Activated gamma-delta T cell treated with anti-CD3 and anti-CD28 coated beads, Interleukin-2, amount 50 U/mL, for 16 hours (primary cell): ENCODE measurements around the gene NUAK1.

ENCODE experiments used
- DNase-seq: peaks from one replicate; pipeline ENCODE4 v3.0.0-alpha.2; 2020; ENCODE audit warnings: low read depth

Gene NUAK1

DNA sequence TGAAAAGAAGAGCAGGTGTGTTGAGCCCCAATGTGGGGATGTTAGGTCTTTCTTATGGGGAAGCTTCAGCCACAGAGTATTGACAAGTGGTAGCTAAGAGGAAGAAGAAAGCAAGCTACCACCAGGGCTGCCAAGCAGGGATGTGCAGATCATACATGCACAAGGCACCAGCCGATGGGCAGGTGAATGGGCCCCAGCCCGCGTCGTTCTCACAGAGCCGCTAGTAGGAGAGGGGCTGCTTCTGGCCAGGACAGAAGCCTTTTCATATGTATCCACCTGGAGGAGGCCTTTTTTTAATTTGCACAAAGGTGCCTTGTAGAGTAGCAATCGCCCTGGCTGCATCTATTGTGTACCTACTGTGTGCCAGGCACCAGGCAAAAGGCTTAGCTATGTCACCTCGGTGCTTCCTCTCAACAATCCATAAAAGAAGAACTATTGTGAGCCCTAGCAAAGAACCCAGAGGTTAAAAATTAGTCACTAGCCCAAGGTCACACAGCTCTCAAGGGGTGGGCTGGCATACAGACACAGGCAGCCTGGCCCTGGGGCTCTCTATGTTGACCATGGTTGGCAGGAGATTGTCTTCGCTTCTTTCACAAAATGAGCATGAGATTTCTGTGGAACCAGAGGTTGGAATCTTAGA is 8.2 kb downstream of the NUAK1 start:
- DNase-seq: no peak

DNA sequence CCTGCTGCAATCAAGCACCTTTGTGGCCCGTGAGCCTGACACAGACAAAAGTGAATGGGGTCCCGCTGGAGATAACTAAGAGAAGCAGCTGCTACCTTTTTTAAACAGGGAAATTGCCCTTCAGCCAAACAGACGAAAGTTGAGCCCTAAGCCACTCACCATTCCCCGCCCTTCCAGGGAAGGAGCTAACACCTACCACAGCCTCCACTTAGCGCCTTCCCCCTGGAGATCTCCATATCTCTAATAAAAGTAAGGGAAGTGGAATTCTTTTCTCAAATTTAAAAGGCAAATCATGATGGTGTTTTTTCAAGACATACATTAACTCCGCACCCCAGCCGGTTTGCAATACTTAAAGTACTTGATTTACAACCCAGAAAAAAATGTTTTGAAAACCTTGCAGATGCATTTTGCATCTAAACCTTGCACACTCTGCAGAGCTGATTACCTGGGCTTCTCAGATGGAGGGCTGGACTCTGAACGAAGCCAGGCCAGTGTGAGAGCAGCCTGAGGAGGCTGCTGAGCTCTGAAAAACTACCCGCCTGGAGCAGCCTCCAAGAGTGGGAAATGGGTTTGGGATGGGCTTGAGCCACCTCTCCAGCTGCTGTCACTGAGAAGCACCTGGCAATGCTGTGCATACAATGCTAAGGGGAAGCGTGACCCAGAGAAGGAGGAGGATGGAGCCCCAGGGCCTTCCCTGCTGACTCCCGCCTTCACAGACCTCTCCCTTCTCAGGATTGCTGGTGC is 10.0 kb downstream of the NUAK1 start:
- DNase-seq: no peak

DNA sequence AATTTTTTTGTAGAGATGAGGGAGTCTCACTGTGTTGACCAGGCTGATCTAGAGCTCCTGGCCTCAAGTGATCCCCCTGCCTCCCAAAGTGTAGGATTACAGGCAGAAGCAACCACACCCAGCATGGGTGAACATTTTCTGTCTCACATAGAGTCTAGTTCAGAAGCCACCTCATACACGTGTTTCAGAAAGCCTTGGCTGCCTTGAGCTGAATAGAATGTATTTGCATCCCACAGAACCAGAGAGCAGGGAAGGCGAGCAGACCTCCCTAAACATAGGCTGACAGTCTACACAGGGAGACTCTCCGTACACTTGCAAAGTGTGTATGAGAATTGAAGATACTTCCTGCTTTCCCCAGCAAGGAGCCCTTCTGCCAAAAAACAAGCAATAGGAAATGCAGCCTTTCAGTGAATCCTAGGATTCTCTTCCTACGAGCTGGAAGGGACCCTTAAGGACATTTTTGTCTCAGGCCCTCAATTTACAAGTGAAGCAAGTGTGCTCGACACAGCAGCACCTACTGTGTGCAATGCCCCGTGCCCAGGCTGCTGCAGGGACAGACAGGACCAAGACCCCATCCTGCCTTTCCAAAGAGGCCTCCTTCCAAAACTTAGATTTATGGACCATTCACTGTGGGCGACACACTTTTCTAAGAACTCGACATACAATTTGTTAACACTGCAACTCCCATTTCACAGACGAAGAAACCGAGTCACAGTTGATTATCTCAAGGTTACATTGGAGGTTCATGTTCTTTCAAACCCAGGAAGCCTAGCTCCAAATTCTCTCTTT is 11.2 kb downstream of the NUAK1 start:
- DNase-seq: no peak

DNA sequence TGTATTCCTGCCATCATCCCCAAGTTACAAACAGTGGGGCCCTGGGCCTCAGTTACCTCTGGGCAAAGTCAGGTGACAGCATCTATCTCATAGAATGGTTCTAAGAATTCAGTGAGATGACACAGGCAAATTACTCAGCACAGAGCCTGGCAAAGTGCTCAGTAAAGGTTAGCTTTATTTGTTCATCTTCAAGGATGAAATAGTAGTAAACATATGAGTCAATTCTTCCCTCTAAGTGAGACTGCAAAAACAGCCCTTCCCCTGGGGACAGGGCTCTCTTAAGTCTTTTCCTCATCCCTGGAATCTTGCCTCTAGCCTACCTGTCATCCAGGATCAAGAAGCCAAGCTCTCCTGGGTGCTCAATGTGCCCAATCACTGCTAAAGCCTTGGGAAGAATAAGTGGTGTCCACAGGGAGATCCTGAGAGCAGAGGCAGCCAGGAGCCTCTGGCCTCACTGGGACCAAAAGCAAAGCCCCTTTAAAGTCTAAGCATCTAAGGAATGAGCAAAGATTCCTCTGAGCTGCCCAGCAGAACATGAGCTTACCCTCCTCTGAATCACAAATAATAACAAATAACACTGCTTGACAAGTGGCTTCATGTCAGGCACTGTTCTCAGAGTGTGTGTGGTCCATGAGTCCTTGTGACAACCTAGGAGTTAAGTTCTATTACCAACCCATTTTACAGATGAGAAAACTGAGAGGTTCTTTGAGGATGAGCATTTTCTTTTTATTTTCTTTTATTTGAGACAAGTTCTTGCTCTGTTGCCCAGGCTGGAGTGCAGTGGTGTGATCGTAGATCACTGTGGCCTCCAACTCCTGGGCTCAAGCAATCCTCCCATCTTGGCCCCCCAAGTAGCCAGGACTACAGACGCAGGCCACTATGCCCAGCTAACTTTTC is 12.1 kb downstream of the NUAK1 start:
- DNase-seq: no peak

DNA sequence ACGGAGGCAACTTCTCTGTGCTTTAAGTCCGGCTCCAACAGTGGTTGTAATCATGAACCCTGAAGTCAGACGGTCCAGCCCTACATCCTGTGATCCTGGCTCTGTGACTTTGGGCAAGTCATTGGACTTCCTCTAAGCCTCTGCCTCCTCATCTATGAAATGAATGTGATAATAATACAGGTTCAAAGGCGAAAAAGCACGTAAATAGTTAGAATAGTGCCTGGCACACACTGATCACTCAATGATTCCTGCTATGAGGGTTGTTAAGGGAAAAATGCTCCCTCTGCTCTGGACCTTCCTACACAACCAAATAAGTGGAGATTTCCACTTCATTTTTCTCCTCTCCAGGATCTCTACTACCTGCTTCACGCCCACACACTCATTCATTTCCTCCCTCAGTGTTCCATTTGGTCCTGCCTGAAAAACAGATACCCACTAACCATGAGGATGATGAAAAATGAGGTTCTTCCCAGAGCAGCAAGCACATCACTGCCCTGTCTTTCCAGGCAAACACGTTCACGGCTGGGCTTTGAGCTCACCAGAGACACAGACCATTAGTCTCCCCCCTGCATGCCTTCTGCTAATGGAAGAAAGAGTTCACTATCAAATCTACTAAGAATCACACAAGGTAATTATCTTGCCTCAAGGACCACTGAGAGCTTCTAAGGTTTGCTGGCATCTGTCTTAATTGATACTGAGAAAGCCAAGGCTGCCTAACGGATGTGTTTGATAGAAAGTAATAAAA is 13.2 kb downstream of the NUAK1 start:
- DNase-seq: no peak

DNA sequence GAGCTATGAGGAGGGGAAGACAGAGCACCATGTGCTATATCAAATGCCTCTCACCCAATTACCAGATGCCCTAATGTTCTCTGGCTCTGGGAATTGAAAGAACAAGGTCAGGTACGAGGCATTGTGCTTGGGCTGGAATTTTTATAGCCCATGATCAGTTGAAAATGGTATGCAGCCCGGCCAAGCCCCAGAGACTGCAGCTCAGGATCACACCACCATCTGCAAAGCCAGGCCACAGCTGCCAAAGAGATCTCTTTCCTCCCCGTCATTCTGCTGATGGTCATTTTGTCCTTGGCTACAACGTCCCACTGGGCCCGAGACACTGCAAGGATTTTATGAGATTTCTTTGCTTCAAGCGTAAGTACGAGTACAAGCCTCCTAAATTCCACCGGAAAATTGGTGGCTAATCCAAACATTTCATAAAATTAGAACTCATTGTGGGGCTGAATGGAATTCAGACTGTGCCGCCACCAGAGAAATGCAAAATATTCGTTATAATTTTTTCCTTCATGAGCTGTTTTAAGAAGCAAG is 15.1 kb downstream of the NUAK1 start:
- DNase-seq: no peak

DNA sequence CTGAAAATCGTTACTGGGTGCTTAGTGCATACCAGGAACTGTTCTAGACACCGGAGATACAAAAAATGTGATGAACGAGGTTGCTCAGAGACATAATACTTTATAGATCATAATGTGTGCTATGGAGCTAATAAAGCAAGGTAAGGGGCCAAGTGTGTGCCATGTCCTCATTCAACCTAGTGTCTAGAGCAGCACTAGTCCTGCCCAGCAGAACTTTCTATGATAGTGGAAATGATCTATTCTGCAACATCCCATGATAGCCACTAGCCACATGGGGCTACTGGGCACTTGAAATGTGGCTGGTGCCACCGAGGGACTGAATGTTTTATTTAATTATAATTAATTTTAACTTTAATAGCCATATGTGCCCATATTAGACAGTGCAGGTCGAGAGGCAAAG is 15.6 kb downstream of the NUAK1 start:
- no peak for DNase-seq

DNA sequence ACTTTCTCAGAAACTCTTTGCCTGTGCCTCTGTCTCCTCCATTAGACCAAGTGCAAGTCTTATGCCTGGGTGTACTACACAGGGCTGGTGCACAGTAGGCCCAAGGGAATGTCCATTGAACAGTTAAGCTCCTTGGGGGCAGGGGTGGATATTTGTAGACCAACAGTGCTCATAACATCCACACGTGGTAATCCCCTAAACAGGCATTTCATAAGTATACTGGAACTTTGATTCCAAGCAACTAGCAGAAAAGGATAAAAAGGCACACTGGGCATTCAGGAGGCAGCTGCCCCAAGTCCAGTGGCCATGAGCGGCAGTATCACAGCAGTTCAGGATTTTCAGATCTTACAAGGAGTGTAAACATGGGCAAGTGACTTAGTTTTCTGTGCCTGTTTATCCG is 16.8 kb downstream of the NUAK1 start:
- no peak for DNase-seq

DNA sequence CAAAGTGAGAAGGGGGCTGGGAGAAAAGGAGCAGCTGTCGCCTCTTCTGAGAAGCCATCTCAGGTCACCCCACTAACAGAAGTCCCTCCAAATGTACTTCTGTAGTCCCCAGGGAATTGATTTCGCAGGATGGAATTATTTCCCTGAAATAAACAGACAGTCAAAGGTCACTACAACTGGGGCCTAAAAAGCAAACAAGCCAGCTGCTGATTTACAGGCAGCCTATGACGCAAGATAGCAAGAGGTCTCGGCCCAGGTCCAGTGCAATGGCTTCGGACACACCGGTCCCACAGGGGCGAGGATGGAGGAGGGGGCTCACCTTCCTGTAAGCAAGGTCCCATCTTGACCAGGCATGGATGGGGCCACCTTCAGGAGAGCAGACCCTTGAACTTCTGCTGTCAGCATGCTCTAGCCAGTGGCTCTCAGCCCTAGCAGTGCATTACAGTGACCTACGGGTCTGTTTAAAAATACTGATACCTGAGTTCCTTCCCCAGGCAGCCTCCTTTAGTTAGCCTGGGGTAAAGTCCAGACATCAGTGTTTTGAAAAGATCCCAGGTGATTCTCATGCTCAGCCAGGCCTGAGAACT is 18.1 kb downstream of the NUAK1 start:
- no peak for DNase-seq

DNA sequence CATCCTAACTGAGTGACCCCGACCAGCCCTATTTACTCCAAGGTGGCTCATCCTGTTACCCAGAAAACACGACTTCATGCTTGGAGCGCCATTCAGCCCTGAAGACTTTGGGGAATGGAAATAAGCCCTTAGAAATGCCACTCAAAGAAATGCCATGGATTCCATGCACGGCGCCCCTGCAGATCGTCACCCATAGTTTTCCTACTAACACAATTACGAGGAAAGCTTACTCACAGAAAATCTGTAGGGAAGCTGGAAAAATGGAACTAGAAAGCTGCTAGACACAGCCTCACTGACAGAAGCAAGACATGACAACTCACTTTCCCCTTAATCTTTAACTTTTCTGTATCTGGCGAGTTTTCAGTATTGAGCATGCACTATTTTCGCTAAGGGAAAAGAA is 19.5 kb downstream of the NUAK1 start:
- no peak for DNase-seq

DNA sequence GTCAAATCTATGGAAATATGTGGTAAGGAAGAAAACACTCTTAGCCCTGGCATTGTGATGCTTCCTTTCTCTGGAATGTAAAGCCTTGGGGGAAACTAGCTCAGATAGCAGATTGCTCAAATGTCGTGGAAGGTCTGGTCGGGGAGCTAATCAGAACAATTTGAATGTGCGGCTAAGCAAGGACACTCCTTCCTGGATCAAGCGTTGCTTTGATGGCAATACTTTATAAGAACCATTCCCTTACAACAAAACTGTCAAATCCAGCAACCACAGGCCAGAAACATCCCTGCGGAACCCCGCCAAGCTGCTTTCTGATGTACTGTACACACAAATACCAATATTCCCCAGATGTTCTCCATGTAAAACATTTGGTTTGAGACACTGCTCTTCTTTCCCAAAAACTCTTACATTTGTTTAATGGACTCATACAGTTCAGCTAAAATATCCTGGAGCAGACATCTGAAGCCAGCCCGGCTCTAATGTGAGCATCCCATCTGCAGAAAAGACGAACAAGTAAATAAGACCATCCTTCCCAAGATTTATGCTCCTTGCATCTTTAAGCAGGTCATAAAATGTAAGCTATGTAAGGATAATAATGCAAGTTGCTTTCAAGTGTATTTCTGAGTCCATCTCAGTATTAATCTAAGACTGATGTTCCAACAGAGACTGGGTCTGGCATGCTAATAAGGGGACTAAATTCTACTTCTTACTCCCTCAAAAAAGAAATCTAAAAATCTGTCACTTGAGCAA is 20.2 kb downstream of the NUAK1 start:
- no peak for DNase-seq

DNA sequence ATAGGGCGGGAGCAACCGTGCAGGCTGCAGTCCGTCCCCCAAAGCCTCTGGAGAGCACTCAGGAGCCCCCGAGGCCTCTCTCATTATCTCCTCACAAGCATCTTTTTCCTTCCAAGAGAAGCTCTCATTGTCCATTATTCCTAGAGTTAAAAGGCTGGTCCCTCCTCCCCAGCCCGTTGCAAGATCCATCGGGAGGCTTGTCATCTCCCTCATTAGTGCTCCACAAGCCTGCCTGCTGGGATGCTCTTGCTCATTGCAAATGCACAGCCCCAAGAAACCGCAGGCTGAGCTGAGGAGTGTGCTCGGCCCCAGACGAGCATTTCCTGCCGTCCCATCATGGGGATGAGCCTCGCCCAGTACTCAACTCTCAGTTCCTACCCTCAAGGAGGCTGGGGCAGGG is 23.3 kb downstream of the NUAK1 start:
- no peak for DNase-seq

DNA sequence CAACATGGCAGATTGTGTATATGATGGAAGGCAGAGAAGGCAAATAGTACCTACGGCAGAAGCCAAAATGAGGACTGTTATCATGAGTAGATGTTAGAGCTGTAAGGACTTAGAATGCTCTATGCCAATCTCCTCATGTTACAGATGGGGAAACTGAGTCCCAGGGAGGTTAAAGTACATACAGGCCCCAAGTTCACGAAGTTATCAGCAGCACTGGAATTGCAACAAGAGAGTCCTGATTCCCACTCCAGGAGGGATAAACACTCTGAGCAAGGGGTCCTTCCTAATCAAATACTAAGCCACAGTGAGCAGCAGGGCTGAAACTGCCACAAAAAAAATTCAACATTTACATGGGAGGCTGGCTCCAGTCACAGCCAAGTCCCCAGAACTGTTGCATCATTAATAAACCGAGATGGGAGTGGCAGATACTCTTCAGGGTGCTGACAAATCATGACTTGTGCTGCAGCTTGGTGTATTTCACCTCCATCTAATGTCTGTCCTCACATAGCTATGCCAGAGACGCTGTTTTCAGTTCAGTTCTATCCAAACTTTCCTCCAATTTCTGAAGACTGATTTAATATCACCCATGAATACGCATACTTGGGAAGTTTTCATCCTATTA is 24.2 kb downstream of the NUAK1 start:
- DNase-seq: no peak

DNA sequence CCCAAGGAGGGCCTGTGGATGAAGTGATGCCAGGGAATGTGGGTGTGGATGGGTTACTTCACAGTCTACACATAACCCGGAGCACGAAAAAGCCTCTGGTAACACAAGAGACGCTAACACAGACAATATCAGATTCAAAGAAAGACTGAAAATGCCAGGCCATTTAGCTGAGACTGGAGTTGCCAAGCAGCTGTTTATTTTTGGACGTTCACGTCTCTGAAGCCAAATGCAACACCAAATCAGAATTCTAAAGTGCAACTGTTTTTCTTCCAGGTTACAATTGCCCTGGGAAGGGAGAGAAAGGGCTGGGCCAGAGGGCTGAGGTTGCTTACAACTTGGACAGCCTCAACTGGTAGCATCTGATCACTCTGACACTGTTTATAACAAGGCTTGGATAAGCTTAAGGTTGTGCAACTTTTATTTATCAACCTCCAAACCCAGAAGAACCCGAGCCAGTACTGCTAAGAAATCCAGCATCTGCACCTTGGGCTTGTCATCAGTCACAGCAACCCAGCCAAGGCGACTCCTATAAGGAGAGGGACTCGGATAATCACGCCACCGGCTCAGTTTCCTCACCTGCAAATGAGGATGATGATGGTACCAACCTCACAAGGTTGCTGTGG is 24.8 kb downstream of the NUAK1 start:
- no peak for DNase-seq

DNA sequence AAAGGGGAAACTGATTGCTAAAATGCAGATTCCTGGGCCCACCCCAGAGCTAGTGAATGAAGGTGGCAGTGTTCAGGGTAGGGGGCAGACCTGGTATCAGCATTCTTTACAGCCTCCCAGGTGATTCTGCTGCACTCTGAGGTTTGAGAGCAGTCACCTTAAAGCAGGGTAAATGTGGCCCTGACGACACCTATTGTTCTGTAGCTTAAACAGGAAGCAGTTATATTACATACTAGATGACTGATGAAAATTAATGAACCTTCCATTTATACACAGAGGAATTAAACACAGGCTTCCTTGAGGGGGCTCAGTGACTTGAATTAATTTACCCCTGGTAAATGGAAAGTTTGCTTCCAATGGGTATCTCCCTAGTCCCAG is 25.3 kb downstream of the NUAK1 start:
- DNase-seq: no peak

DNA sequence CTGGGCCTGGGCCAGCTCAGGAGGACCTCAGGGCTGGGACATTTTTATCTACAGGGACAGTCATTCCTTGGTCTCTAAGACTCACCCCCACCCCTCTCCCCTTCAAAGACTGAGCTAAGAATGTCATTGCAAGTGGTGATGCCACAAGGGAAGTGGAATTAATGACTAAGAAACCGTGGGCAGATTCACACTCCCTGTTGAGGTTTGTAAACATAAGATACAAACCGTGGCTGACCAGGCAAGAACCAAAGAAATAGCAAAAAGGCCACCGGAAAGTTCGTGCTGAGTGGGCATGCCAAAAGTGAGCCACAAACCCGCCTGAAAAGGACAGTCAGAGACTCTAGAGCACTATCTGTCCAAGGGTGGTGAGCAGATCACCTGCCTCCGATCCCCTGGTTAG is 25.7 kb downstream of the NUAK1 start:
- no peak for DNase-seq

DNA sequence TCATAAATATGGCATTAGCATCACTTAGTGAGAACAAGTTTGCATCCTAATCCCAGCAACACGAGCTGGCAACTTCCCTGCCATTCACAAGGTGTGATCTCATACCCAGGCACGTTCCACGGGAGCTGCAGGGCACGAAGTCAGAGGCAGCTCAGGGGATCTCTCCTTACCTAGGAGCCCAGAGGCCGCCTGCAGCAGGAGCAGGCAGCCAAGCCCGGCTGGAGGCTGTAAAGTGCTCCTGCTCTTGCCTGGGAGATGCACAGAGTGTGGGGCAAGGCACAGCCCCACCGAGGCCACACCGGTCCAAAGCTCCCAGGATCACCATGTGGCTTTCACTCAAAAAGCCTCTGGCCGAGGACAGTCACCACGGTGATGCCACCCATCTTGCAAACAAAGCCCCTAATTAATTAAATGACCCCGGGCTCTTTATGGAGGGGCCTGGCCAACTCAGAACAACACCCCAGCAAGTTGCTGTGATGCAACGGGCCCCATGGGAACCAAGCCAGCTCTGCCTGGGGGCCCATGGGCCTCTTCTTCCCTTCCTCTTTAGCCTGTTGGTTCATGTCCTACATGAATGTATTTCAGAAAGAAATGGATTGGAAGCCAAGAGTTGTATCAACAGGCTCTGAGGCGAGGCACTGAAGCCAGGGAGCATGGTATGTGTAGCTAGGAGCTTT is 26.5 kb downstream of the NUAK1 start:
- DNase-seq: no peak

DNA sequence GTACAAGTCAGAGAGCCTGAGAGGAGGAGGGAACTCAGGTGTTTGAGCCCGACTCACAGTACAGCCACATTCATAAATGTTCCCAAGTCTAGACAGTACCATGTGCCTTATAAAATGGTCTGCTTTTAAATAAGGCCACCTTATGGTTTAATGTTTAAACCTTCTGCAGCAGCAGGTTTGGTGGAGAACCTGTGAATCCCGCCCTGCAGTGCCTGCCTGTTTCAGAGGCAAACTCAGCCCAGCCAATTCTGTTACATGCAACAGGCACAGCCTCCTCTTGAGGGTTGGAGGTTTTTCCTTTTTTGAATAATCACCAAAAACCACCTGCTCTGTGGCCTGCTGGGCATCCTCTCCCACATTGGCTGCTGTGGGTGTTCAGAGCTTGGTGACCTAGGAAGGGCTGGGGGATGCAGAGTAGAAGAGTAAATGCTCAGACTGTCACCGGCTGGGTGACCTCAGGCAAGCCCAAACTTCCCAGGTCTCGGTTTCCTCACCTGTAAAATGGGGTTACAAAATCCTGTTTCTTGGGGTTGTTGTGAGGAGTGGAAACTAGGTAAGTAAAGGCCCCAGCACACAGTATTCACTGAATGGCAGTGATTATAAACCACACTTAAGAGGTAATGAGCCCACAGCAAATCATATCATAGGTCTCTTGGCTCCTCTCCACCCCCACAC is 28.0 kb downstream of the NUAK1 start:
- DNase-seq: no peak
